Measurements from ENCODE around the gene TBC1D25.

Gene TBC1D25

GRCh38 chrX:48569958-48570357 is 30.4 kb downstream of the TBC1D25 start:
- no peak for DNase-seq

GRCh38 chrX:48573690-48574269 is 34.3 kb downstream of the TBC1D25 start:
- DNase-seq: peak; percentile 97

- DNase-seq: peak; percentile 97
Measured at GRCh38 chrX:48574270-48575266, 35.1 kb downstream of the TBC1D25 start, which contains the start of gene RBM3. Gene RBM3 (plus strand): TSS chrX:48574484. CDS start chrX:48575181, 697 bp downstream.

- DNase-seq: no peak
Measured at GRCh38 chrX:48575642-48576041, 36.1 kb downstream of the TBC1D25 start.

GRCh38 chrX:48576108-48576507 is 36.6 kb downstream of the TBC1D25 start:
- DNase-seq: no peak

DNA sequence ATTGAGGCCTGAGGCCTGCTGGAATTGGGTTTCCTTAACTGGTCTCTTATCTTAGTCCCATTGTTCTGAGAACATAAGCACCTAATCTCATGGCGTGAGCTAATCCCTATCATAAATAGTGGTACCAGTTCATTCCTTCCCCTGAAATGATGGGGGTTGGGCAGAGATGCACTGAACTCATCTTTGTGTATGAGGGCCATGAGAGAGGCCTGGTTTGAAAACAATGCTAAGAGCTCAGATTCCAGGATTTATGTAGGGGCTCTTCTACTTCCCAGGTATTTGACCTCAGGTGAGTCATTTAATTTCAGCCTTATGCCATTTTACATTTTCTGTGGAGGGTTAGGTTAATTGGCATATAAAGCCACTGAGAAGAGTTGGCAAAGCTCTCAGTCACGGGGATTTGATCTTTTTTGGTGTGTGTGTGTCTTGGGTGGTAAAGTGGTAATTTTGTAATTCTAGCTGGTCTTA is 39.2 kb downstream of the TBC1D25 start:
- DNase-seq: no peak

DNA sequence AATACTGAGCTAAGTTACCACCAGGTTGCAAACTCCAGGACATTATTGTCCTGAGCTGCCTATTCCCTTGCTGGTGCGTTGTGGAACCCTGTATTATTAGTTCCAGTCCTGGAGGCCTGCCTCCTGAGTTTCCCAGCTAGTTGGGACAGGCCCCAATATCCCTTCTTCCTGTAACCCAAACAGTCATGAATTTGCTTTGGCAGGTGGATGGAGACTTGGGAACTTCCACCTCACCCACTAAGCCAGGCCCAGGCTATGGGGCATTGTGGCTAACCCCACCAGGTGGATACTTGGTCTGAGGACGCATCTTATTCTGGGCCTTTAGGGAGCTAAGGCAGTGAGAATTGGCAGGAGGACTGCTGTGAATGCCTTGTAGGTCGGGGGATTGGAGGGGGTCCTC is 39.7 kb downstream of the TBC1D25 start:
- no peak for DNase-seq

DNA sequence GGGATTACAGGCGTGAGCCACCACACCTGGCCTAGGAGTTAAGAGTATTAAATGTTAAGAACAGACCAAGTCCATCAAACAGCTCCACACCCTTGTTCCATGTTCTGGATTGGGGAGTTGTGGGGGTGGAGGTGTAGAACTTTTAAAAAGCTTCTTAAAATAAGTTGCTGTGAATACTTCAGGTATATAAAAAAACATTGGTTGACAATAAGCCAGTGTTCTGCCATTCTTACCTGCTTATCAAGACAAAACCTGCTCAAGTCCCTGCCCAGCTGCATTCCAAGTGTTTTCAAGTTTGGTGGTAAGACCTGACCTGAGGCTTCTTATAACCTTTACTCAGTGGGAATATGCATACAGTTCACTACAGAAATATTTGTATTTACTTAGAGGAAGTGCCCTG is 41.1 kb downstream of the TBC1D25 start:
- DNase-seq: no peak

DNA sequence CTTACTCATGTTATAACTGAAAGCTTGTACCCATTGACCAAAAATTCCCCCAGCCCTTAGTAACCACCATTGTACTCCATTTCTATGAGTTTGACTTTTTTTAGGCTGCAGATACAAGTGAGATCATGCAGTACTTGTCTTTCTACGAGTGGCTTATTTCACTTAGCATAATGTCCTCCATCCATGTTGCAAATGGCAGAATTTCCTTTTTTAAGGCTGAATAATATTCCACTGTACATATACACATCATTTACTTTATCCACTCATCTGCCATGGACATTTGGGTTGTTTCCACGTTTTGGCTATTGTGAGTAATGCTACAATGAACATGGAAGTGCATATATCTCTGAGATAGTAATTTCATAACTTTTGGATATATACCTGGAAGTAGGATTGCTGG is 45.2 kb downstream of the TBC1D25 start:
- DNase-seq: no peak

DNA sequence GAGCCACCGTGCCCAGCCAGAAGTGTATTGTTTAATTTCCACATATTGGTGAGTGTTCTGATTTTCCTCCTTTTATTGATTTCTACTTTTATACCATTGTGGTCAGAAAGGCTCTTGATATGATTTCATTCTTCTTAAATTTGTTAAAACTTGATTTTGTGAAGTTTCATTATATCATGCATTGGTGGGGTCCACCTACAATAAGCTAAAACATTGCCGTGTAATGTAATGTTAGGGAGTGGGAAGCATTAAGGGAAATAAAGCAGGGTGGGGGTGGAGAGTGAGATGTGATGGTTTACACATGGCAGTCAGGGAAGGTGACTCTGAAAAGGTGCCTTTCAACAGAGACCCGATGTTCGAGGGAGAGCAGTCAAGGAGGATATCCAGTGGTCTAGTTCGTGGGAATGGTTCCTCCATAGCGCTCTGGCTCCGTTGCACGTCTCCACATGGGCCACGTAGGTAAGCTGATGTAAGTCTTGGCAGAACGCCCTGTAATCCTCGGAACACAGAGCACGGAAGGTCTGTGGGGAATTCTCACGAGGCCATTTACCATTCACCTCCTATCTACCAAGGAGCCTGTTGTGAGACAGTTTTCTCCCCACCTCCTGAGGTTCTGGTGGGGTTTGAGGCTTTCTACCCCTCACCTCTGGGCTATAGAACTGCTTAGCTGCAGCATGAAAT is 50.1 kb downstream of the TBC1D25 start:
- DNase-seq: no peak

- no peak for DNase-seq
Measured at GRCh38 chrX:48590203-48591103, 50.9 kb downstream of the TBC1D25 start.

DNA sequence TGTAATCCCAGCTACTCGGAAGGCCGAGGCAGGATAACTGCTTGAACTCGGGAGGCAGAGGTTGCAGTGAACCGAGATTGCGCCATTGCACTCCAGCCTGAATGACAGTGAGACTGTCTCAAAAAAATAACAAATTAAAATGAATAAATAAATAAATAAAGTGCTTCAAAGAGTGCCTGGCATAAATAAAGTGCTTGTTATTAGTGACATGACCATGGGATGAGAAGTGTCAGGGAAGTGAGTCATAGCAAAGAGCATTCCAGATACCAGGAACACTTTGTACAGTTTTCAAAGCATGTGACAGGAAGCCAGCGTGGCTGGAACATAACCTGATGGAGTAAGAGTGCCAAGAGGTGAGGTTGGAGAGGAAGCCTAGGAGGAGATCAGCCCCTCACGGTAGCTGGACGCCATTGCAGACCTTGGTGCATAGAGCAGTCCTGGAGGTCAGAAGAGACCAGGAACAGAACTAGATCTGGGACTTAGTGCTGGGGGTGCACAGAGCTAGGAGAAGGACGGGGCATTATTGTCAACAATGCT is 51.8 kb downstream of the TBC1D25 start:
- no peak for DNase-seq

GRCh38 chrX:48592971-48593370 is 53.5 kb downstream of the TBC1D25 start:
- DNase-seq: no peak

- no peak for DNase-seq
Measured at GRCh38 chrX:48595929-48596328, 56.4 kb downstream of the TBC1D25 start.

- peak; percentile 98 for DNase-seq
Measured at GRCh38 chrX:48597353-48598264, 58.1 kb downstream of the TBC1D25 start, which contains the start of gene WDR13. Gene WDR13 (plus strand): TSS chrX:48597492. CDS start chrX:48597997, 505 bp downstream.

DNA sequence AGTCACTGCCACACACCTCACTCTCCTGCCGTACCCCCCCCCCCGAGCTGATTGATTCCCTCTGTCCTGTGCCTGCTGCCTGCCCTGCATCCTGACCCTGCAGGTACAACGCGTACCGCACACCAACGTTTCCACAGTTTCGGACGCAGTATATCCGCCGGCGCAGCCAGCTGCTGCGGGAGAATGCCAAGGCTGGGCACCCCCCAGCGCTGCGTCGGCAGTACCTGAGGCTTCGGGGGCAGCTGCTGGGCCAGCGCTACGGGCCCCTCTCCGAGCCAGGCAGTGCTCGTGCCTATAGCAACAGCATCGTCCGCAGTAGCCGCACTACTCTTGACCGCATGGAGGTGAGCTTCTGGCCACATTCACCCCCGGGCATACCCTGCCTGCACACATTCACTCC is 59.1 kb downstream of the TBC1D25 start:
- DNase-seq: no peak

DNA sequence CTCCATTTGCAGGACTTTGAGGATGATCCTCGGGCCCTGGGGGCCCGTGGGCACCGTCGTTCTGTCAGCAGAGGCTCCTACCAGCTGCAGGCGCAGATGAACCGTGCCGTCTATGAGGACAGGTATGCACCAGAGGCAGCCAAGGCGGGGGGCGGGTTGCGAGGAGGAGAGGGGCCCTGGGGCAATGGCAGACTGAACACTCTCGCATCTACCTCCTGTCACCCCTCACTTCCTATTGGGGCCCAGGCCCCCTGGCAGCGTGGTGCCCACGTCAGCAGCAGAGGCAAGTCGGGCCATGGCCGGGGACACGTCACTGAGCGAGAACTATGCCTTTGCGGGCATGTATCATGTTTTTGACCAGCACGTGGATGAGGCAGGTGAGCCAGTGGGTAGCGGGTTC is 59.8 kb downstream of the TBC1D25 start:
- no peak for DNase-seq

- DNase-seq: no peak
Measured at GRCh38 chrX:48600226-48600625, 60.7 kb downstream of the TBC1D25 start.

DNA sequence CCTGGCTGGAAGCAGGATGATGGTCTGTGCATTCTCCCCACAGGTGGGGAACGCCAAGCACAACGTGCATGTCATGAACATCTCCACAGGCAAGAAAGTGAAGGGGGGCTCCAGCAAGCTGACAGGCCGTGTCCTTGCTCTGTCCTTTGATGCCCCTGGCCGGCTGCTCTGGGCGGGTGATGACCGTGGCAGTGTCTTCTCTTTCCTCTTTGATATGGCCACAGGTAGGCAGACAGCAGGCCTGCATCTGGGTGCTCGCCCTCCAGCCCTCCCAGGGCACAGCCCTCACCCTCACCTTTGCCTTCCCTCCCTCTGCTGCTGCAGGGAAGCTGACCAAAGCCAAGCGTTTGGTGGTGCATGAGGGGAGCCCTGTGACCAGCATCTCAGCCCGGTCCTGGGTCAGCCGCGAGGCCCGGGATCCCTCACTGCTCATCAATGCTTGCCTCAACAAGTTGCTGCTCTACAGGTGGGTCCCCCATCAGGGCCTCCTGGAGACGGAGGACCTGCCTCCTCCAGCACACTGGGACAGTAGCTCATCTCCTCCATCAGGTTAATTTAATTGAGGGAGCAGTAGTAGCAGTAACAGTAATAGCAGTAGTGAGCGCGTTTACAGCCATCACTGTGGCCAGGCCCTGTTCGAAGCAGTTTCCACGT is 62.4 kb downstream of the TBC1D25 start:
- DNase-seq: no peak

GRCh38 chrX:48604701-48605100 is 65.2 kb downstream of the TBC1D25 start:
- DNase-seq: no peak
